ENCODE measurements around the gene NPBWR2.

DNA sequence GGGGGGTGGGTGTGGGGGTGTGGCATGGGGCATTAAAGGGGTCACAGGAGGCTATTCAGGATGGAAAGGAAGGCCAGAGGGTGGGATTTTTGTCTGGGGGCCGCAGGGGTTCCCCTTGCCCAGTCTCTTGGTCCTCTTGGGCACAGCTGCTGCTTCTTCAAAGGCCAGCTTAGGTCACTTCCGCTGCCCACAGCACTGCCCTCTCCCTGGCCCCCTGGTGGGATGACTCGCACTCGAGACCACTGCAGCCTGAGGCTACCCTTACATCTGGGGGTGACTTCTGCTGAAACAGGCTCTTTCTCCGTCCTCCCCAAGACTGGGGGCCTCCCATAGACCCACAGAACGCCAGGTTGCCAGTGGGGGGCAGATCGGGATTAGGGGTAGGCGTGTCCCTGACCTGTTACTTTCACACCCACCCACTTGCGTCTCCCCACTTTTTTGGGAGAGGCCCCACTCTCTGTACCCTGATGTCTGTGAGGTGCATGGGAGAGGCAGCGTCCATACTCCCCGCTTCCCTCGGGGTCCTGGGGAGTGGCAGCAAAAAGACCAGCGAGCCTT lies 24.5 kb downstream of the NPBWR2 start:
- TF ChIP-seq, protein P1, sequence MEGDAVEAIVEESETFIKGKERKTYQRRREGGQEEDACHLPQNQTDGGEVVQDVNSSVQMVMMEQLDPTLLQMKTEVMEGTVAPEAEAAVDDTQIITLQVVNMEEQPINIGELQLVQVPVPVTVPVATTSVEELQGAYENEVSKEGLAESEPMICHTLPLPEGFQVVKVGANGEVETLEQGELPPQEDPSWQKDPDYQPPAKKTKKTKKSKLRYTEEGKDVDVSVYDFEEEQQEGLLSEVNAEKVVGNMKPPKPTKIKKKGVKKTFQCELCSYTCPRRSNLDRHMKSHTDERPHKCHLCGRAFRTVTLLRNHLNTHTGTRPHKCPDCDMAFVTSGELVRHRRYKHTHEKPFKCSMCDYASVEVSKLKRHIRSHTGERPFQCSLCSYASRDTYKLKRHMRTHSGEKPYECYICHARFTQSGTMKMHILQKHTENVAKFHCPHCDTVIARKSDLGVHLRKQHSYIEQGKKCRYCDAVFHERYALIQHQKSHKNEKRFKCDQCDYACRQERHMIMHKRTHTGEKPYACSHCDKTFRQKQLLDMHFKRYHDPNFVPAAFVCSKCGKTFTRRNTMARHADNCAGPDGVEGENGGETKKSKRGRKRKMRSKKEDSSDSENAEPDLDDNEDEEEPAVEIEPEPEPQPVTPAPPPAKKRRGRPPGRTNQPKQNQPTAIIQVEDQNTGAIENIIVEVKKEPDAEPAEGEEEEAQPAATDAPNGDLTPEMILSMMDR (IDR thresholded peaks at IDR 0.05; ENCODE audit: insufficient read depth, low read length) = no peak
- TF ChIP-seq REST (IDR thresholded peaks at IDR 0.05; ENCODE audit: insufficient replicate concordance, low read depth) = no peak
- no peak for TF ChIP-seq POLR2AphosphoS5 (IDR thresholded peaks at IDR 0.05; ENCODE audit: low read depth)
- no peak for TF ChIP-seq SPI1 (IDR thresholded peaks at IDR 0.05; ENCODE audit: borderline replicate concordance, low read depth)
- no peak for TF ChIP-seq GABPA (IDR thresholded peaks at IDR 0.05; ENCODE audit: low read depth)

All from HL-60 (cell line).